ENCODE measurements around the gene CA7.
"Not testable (repeated sequence)": the region's sequence is repeated elsewhere in the genome, so short reads cannot be mapped to it uniquely, and the experiment has no call there.

DNA sequence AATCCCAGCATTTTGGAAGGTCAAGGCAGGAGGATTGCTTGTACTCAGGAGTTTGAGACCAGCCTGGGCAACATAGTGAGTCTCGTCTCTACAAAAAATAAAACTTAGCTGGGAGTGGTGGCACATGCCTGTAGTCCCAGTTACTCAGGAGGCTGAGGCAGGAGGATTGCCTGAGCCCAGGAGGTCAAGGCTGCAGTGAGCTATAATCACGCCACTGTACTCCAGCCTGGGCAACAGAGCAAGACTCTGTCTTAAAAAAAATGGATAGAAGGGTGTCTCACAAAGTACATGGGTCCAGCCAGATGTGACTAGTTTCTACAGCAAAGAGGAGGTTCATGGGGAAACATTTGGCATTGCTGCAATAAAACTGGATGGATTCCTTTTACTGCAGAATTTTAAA, 27.1 kb downstream of the CA7 start:
- TF ChIP-seq, protein P1, sequence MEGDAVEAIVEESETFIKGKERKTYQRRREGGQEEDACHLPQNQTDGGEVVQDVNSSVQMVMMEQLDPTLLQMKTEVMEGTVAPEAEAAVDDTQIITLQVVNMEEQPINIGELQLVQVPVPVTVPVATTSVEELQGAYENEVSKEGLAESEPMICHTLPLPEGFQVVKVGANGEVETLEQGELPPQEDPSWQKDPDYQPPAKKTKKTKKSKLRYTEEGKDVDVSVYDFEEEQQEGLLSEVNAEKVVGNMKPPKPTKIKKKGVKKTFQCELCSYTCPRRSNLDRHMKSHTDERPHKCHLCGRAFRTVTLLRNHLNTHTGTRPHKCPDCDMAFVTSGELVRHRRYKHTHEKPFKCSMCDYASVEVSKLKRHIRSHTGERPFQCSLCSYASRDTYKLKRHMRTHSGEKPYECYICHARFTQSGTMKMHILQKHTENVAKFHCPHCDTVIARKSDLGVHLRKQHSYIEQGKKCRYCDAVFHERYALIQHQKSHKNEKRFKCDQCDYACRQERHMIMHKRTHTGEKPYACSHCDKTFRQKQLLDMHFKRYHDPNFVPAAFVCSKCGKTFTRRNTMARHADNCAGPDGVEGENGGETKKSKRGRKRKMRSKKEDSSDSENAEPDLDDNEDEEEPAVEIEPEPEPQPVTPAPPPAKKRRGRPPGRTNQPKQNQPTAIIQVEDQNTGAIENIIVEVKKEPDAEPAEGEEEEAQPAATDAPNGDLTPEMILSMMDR (IDR thresholded peaks at IDR 0.05): not testable (repeated sequence)
- TF ChIP-seq POLR2A (IDR thresholded peaks at IDR 0.05): not testable (repeated sequence)

All from uterus (tissue), 2 donors.